Caco-2 (cell line): Measurements from ENCODE around the gene MED13L. TPM values are rescaled to one million over a fixed set of nuclear protein-coding genes. Genes with fewer than 3 reads are reported as not detected.

Source experiments
- BruUV-seq: library from RNA; stranded (reverse); fragments of 400-500 nt; replicated peaks from 2 replicates; lab custom pipeline; 2021; lab: Mats Ljungman, UMichigan
- CTCF ChIA-PET: fragments of 300-600 bp; sonication (Branson Sonifier 250); formaldehyde crosslinking; loops from one replicate; lab custom pipeline; 2022; ENCODE audit warnings: antibody characterized with exemption; lab: Charles Lee
- POLR2A ChIA-PET: fragments of 300-600 bp; sonication (Branson Sonifier 250); formaldehyde crosslinking; loops from one replicate; lab custom pipeline; 2022; ENCODE audit warnings: antibody characterized with exemption; lab: Charles Lee
- DNase-seq, 2 experiments: peaks; one replicate each; pipeline versions ENCODE4 v3.0.0 to v3.0.0-alpha.2; 2020 to 2022
- H3K27me3 ChIP-seq: replicated peaks from 2 replicates; pipeline ENCODE4 v1.6.0; 2011; ENCODE audit warnings: low read length; ENCODE audit not compliant: control insufficient read depth, insufficient read depth
- H3K36me3 ChIP-seq: 2 replicates; pipeline ENCODE4 v1.5.1; 2011; ENCODE audit warnings: low read length; ENCODE audit not compliant: control insufficient read depth, insufficient read depth
- H3K4me1 ChIP-seq: fragments of 250-450 bp; sonication (Bioruptor Pico); 2 replicates; pipeline ENCODE4 v1.5.1; 2020; ENCODE audit warnings: mild to moderate bottlenecking
- H3K4me3 ChIP-seq: 2 replicates; pipeline ENCODE4 v1.5.1; 2011; ENCODE audit warnings: low read depth, mild to moderate bottlenecking, control low read depth, low read length
- H3K9me3 ChIP-seq: fragments of 250-450 bp; sonication (Bioruptor Pico); 2 replicates; pipeline ENCODE4 v1.5.1; 2020; ENCODE audit warnings: mild to moderate bottlenecking, moderate library complexity
- H3K27ac Mint-ChIP-seq: one replicate; pipeline ENCODE4 v1.8.0; 2022; ENCODE audit warnings: mixed read lengths; ENCODE audit not compliant: unreplicated experiment
- H3K27me3 Mint-ChIP-seq: one replicate; pipeline ENCODE4 v1.8.0; 2022; ENCODE audit warnings: mixed read lengths; ENCODE audit not compliant: insufficient read depth, unreplicated experiment
- H3K36me3 Mint-ChIP-seq: one replicate; pipeline ENCODE4 v1.8.0; 2022; ENCODE audit warnings: mild to moderate bottlenecking, mixed read lengths; ENCODE audit not compliant: insufficient read depth, unreplicated experiment
- H3K4me1 Mint-ChIP-seq: one replicate; pipeline ENCODE4 v1.8.0; 2022; ENCODE audit warnings: low read depth, mixed read lengths; ENCODE audit not compliant: unreplicated experiment
- H3K4me3 Mint-ChIP-seq: one replicate; pipeline ENCODE4 v1.8.0; 2022; ENCODE audit warnings: mild to moderate bottlenecking, moderate library complexity, mixed read lengths; ENCODE audit not compliant: unreplicated experiment
- H3K9me3 Mint-ChIP-seq: one replicate; pipeline ENCODE4 v1.8.0; 2022; ENCODE audit warnings: mixed read lengths; ENCODE audit not compliant: unreplicated experiment
- intact Hi-C: fragments of 100-400 bp; cut with micrococcal nuclease; formaldehyde crosslinking; loops from one replicate; pipeline ENCODE4 v1.10.0; 2022; ENCODE audit not compliant: unreplicated experiment
- total RNA-seq: library from RNA; stranded (reverse); gene quantifications from 2 replicates; pipeline ENCODE4 v1.2.3, GENCODE V29; 2022
- TF ChIP-seq, protein P1 (sequence below), 2 experiments: fragments of 200-600 bp in 1 of 2; IDR thresholded peaks; 1 replicate in 1 of 2; 2 replicates in 1 of 2; pipeline versions ENCODE4 v1.5.1 to v1.8.0; 2011 to 2022; ENCODE audit warnings: antibody characterized with exemption in 1 of 2, control low read depth in 1 of 2, inconsistent platforms in 1 of 2, low read depth in 1 of 2, low read length in 1 of 2, mild to moderate bottlenecking in 1 of 2, moderate library complexity in 1 of 2; ENCODE audit not compliant: insufficient read depth in 1 of 2, severe bottlenecking in 1 of 2, unreplicated experiment in 1 of 2

MED13L gene
- total RNA-seq, 1 experiment from 2014 or later, result 160 TPM

DNA sequence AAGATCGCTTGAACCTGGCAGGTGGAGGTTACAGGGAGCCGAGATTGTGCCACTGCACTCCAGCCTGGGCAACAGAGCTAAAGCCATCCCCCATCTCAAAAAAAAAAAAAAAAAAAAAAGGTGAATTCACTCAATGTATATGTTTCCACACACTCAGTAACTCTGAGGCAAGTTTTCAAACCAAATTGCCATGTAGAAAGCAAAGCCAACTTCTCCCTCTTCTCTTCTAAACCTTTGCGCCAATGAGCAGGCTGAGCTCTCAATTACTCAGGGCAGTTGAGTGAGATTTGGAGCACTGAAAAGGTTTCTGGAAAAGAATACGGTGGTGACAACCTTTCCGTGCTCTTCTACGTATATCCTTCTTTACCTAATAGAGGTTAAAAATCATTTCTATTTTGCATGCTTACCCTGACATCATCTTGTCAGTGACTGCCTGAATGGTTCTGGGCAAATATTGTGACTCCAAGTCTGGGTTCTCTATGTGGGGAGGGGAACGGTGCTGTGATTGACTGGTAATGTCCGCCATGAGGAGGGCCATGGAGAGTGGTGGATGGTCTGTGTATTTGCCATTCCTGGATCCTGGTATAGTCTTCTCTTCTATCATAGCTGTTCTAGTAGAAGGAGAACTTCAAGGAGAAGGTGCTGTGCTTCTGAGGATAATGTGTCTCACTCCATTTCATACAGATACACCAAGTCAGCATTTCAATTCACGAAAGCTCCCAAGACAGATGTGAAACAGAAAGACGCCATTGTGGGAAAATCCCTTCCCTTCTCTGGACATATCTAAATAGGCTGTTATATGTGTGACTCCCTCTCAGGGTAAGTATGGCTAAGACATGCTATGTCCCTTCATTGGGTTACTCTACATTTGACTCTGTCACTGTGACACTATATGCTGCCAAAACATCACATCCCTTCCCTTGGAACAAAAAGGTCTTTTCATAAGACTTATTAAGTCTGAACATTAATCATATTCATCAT is 46.2 kb upstream of the MED13L start:
- POLR2A ChIA-PET, result no interaction called here
- Histone ChIP-seq H3K27me3 (no peaks in the 10 kb centered on the region), H3K36me3 (no peaks in the 10 kb centered on the region; the same call in 1 of the 2 replicates), H3K4me3 (no peak overlapping the region), H3K9me3 (no peaks in the 10 kb centered on the region), H3K4me1 (peaks cover 14% of the 10 kb centered on the region)
- intact Hi-C loops, result no loop called here
- H3K4me1 Mint-ChIP-seq, result peaks cover 15% of the 10 kb centered on the region
- H3K9me3 Mint-ChIP-seq, result no peaks in the 10 kb centered on the region
- H3K36me3 Mint-ChIP-seq, result peaks cover 5% of the 10 kb centered on the region
- no peaks in the 10 kb centered on the region for H3K27me3 Mint-ChIP-seq
- TF ChIP-seq, protein P1, sequence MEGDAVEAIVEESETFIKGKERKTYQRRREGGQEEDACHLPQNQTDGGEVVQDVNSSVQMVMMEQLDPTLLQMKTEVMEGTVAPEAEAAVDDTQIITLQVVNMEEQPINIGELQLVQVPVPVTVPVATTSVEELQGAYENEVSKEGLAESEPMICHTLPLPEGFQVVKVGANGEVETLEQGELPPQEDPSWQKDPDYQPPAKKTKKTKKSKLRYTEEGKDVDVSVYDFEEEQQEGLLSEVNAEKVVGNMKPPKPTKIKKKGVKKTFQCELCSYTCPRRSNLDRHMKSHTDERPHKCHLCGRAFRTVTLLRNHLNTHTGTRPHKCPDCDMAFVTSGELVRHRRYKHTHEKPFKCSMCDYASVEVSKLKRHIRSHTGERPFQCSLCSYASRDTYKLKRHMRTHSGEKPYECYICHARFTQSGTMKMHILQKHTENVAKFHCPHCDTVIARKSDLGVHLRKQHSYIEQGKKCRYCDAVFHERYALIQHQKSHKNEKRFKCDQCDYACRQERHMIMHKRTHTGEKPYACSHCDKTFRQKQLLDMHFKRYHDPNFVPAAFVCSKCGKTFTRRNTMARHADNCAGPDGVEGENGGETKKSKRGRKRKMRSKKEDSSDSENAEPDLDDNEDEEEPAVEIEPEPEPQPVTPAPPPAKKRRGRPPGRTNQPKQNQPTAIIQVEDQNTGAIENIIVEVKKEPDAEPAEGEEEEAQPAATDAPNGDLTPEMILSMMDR (IDR thresholded peaks at IDR 0.05; ENCODE audit: insufficient read depth in 1 of 2, low read depth in 1 of 2, low read length in 1 of 2, severe bottlenecking in 1 of 2, unreplicated experiment in 1 of 2), result no peak
- CTCF ChIA-PET, result interaction anchor here (0.7 kb wide), 1 partner anchor 39 kb away, joined by 3 read pairs; no protein-coding TSS in a partner anchor
- no peak overlapping the region for H3K27ac Mint-ChIP-seq
- DNase-seq, result no peak
- BruUV-seq, result no TSS peak
- H3K4me3 Mint-ChIP-seq, result no peak overlapping the region

DNA sequence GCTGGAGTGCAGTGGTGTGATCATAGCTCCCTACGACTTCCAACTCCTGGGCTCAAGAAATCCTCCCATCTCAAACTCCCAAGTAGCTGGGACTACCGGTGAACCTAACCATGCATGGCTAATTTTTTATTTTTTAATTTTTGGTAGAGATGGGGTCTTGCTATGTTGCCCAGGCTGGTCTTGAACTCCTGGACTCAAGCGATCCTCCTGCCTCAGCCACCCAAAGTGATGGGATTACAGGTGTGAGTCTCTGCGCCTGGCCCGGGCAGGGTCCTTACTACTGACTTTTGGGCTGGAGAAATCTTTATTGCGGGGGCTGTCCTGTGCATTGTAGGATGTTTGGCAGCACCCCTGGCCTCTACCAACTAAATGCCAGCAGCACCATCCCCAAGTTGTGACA is 44.4 kb upstream of the MED13L start:
- H3K36me3 Mint-ChIP-seq, result peaks cover 5% of the 10 kb centered on the region
- H3K27me3 Mint-ChIP-seq, result no peaks in the 10 kb centered on the region
- intact Hi-C loops, result no loop called here
- no peak for DNase-seq
- H3K4me3 Mint-ChIP-seq, result no peak overlapping the region
- Histone ChIP-seq H3K27me3 (no peaks in the 10 kb centered on the region), H3K4me3 (no peak overlapping the region), H3K36me3 (no peaks in the 10 kb centered on the region; the same call in 1 of the 2 replicates), H3K4me1 (peaks cover 14% of the 10 kb centered on the region), H3K9me3 (no peaks in the 10 kb centered on the region)
- ChIA-PET POLR2A (no interaction called here), CTCF (no interaction called here)
- TF ChIP-seq, protein P1 (IDR thresholded peaks at IDR 0.05; ENCODE audit: insufficient read depth in 1 of 2, low read depth in 1 of 2, low read length in 1 of 2, severe bottlenecking in 1 of 2, unreplicated experiment in 1 of 2), result no peak
- no TSS peak for BruUV-seq
- H3K9me3 Mint-ChIP-seq, result no peaks in the 10 kb centered on the region
- H3K27ac Mint-ChIP-seq, result no peak overlapping the region
- peaks cover 21% of the 10 kb centered on the region for H3K4me1 Mint-ChIP-seq

DNA sequence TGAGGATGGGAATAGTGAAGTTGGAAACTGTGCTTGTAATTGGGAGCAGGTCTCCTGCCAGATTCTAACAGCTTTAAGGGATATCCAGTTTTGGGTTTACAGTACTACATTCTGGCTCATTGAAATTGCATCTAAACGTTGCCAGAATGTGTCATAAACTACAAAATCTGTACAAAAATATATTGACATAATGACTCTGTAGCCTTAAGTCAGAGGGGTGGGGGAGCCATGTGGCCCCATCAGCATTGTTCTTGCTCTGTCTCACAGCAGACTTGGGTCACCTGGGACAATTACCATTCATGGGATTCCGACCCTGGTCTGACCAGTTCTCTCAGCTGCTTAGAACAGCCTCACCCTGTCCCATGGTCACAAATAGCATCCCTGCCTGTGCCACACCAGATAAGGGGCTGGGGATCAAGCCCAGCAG is 43.3 kb upstream of the MED13L start:
- no peaks in the 10 kb centered on the region for H3K27me3 ChIP-seq
- H3K4me1 ChIP-seq, result peaks cover 14% of the 10 kb centered on the region
- BruUV-seq, result no TSS peak
- Mint-ChIP-seq H3K4me3 (no peak overlapping the region), H3K27me3 (no peaks in the 10 kb centered on the region), H3K4me1 (peaks cover 21% of the 10 kb centered on the region), H3K27ac (peak overlapping the region; percentile 34), H3K9me3 (no peaks in the 10 kb centered on the region), H3K36me3 (peaks cover 5% of the 10 kb centered on the region)
- no peaks in the 10 kb centered on the region for H3K9me3 ChIP-seq
- peak; percentile 66 to 72 for DNase-seq
- ChIA-PET POLR2A (no interaction called here), CTCF (no interaction called here)
- intact Hi-C loops, result no loop called here
- H3K36me3 ChIP-seq, result no peaks in the 10 kb centered on the region; the same call in 1 of the 2 replicates
- TF ChIP-seq, protein P1 (IDR thresholded peaks at IDR 0.05; ENCODE audit: insufficient read depth in 1 of 2, low read depth in 1 of 2, low read length in 1 of 2, severe bottlenecking in 1 of 2, unreplicated experiment in 1 of 2), result no peak
- H3K4me3 ChIP-seq, result no peak overlapping the region
